ENCODE data around the gene CDH11.

Gene CDH11

DNA sequence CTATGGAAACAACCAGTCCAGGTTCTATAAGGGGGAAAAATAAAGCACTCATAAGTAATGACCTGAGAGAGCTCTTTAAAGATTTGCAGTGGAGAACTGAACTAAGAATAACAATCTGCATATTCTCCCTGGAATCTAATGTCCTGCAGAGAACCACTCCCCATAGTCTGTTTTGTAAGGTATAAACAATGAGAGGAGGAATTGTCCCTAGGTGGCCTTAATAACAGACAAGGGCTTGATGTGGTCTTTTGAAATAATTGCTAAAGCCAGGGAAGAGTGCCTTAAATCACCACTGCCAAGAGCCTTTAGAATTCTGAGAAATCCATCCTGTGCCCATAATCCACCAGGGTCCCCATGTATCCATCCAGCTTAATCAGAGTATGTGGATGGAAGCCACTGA is 106.3 kb downstream of the CDH11 start:
- Histone ChIP-seq H3K4me3 (ENCODE audit: low read depth in 1 of 2, low read length in 1 of 2) (no peak overlapping the region), H3K4me1 (ENCODE audit: control insufficient read depth in 1 of 2, insufficient read depth in 1 of 2, low read depth in 1 of 2, low read length in 1 of 2) (no peaks in the 10 kb centered on the region), H3K27me3 (no peaks in the 10 kb centered on the region), H3K36me3 (no peaks in the 10 kb centered on the region), H3K27ac (no peak overlapping the region), H3K9me3 (no peaks in the 10 kb centered on the region)
- no peak for TF ChIP-seq CTCF (IDR thresholded peaks at IDR 0.05)

- H3K27ac ChIP-seq = no peak overlapping the region
- no peaks in the 10 kb centered on the region for H3K9me3 ChIP-seq
- H3K27me3 ChIP-seq = no peaks in the 10 kb centered on the region
- H3K4me3 ChIP-seq (ENCODE audit: low read depth in 1 of 2, low read length in 1 of 2) = no peak overlapping the region
- no peaks in the 10 kb centered on the region for H3K4me1 ChIP-seq (ENCODE audit: control insufficient read depth in 1 of 2, insufficient read depth in 1 of 2, low read depth in 1 of 2, low read length in 1 of 2)
- no peak for TF ChIP-seq CTCF (IDR thresholded peaks at IDR 0.05)
- no peaks in the 10 kb centered on the region for H3K36me3 ChIP-seq
Measured at GRCh38 chr16:65012357-65012756, 109.5 kb downstream of the CDH11 start.

DNA sequence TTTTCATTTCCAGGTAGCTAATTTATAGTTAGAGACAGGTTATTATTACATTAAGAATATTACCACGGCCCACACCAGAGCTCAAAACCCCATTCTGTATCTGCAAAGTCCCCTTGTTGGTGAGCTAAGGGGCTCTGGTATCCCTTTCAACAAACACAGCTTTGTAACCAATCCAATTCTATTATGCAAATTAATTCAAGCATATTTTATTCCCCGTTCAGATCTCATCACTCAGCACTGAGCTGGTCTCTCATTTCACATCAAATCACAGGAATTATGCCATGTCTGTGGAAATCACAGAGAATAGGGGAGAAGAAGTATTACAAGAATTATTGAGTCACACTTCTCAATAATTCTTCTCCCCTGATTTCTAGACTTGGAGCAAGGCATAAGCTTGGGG is 111.7 kb downstream of the CDH11 start:
- H3K4me1 ChIP-seq (ENCODE audit: control insufficient read depth in 1 of 2, insufficient read depth in 1 of 2, low read depth in 1 of 2, low read length in 1 of 2) = no peaks in the 10 kb centered on the region
- no peaks in the 10 kb centered on the region for H3K36me3 ChIP-seq
- no peaks in the 10 kb centered on the region for H3K9me3 ChIP-seq
- TF ChIP-seq CTCF (IDR thresholded peaks at IDR 0.05) = no peak
- no peak overlapping the region for H3K27ac ChIP-seq
- H3K4me3 ChIP-seq (ENCODE audit: low read depth in 1 of 2, low read length in 1 of 2) = no peak overlapping the region
- no peaks in the 10 kb centered on the region for H3K27me3 ChIP-seq

DNA sequence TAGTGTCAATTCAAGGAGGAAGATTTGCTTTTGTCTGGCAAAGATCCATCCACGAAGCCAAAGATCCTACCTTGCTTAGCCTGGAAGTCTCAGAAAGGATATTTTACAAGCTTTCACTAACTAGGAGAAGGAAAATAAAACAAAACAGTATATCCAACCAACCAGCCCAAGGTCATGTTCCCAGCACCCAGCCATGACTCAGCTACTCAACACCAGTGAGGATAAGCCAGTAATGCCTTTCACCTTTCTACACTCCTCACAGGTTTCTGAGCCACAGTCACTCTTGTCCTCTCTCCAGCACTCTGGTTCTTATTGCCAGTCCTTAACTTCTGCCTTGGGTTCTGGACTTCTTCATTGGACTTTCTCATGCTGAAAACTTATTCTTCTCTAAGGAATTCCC is 116.2 kb downstream of the CDH11 start:
- Histone ChIP-seq H3K36me3 (no peaks in the 10 kb centered on the region), H3K4me1 (ENCODE audit: control insufficient read depth in 1 of 2, insufficient read depth in 1 of 2, low read depth in 1 of 2, low read length in 1 of 2) (no peaks in the 10 kb centered on the region), H3K27me3 (no peaks in the 10 kb centered on the region), H3K9me3 (no peaks in the 10 kb centered on the region), H3K4me3 (ENCODE audit: low read depth in 1 of 2, low read length in 1 of 2) (no peak overlapping the region), H3K27ac (no peak overlapping the region)
- no peak for TF ChIP-seq CTCF (IDR thresholded peaks at IDR 0.05)

DNA sequence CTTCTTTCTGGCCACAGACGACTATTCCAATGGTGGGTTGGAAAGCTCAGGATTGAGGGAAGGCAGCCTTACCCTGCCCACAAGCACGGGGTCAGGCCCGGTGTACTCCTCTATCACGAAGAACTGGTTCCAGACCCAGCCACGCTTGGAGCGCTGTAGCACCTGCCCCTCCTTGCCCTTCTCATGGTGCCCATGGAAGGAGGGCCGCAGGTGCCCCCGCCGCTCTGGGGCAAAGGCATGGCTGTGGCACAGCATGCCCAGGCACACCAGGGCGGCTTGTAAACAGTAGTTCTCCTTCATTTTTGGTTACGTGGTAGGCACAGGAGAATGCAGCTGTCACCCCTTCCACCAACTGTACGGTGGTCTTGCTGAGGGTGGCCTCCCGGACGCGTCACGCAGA is 117.3 kb downstream of the CDH11 start:
- Histone ChIP-seq H3K4me1 (ENCODE audit: control insufficient read depth in 1 of 2, insufficient read depth in 1 of 2, low read depth in 1 of 2, low read length in 1 of 2) (no peaks in the 10 kb centered on the region), H3K36me3 (no peaks in the 10 kb centered on the region), H3K9me3 (no peaks in the 10 kb centered on the region), H3K27ac (no peak overlapping the region), H3K4me3 (ENCODE audit: low read depth in 1 of 2, low read length in 1 of 2) (no peak overlapping the region), H3K27me3 (no peaks in the 10 kb centered on the region)
- TF ChIP-seq CTCF (IDR thresholded peaks at IDR 0.05) = no peak

- no peaks in the 10 kb centered on the region for H3K27me3 ChIP-seq
- no peak for TF ChIP-seq CTCF (IDR thresholded peaks at IDR 0.05)
- H3K4me1 ChIP-seq (ENCODE audit: control insufficient read depth in 1 of 2, insufficient read depth in 1 of 2, low read depth in 1 of 2, low read length in 1 of 2) = no peaks in the 10 kb centered on the region
- no peak overlapping the region for H3K4me3 ChIP-seq (ENCODE audit: low read depth in 1 of 2, low read length in 1 of 2)
- no peaks in the 10 kb centered on the region for H3K36me3 ChIP-seq
- H3K9me3 ChIP-seq = no peaks in the 10 kb centered on the region
- H3K27ac ChIP-seq = no peak overlapping the region
Measured at GRCh38 chr16:65003621-65004020, 118.2 kb downstream of the CDH11 start.

Measured in neutrophil (primary cell).